Activated CD4-positive, alpha-beta T cell treated with anti-CD3 and anti-CD28 coated beads, Interleukin-10, Interleukin-2, amounts not matched to agents 100 ng/mL and 50 ng/mL, durations not matched to agents 16 hours and 8 hours (primary cell): ENCODE data around the gene CMTM3.
"Not testable (repeated sequence)": the region's sequence is repeated elsewhere in the genome, so short reads cannot be mapped to it uniquely, and the experiment has no call there.

ENCODE experiments used
- DNase-seq: peaks from one replicate; pipeline ENCODE4 v3.0.0-alpha.2; 2020

CMTM3 gene, protein sequence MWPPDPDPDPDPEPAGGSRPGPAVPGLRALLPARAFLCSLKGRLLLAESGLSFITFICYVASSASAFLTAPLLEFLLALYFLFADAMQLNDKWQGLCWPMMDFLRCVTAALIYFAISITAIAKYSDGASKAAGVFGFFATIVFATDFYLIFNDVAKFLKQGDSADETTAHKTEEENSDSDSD

DNA sequence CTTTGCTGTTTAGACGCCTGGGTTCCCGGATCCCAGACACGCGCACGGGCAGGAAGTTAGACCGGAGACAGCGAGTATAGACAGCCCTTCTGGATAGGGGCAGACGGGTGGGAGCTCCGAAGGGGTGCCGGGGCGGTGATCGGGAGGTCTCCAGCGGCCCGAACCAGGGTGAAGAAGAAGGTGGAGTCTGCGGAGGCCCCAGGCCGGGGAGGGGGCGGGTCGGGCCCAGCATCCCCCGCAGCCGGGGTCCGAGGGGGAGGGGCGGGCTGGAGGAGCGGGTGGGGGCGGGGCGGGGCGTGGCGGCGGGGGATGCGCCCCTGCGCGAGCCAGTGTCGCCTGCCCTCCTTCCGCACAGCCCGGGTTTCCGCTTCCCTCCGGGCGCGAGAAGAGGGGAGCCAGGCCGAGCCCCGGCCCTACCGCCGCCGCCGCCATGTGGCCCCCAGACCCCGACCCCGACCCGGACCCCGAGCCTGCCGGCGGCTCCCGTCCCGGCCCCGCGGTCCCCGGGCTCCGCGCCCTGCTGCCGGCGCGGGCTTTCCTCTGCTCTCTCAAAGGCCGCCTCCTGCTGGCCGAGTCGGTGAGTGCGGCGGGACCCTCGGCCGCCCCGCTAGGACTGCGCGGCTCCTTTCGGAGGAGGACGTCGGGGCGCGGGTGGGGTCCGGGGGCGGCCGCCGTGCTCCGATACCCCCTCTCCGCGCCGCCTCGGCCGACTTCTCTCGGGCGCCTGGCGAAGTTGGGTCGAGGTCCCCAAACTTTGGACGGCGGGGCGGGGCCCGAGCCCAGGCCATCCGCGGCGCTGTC lies at the start of gene CMTM3:
TSS of gene CMTM3 (plus strand) at position 329 of the 801 bp plus-strand sequence. CDS start at position 431, 102 bp downstream.
- peak; percentile 83 for DNase-seq

DNA sequence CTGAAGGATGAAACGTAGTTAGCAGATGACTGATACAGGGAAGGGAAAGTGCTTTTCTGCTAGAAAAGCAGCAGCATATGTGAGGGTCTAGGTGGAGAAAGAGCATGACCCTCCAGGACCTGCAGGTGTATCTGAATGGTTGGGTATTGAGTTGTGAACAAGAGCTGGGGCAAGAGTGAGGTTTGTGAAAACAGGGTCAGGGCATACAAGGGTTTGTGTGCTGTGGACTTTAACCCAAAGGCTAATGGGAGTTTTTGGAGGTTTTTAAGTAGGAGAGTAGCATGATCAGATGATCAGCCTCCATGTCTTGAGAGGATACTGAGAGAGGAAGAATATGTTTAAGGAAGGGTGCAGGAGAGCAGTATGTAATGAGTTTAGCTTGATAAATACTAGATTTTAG lies 44.4 kb upstream of the CMTM3 start:
- no peak for DNase-seq

DNA sequence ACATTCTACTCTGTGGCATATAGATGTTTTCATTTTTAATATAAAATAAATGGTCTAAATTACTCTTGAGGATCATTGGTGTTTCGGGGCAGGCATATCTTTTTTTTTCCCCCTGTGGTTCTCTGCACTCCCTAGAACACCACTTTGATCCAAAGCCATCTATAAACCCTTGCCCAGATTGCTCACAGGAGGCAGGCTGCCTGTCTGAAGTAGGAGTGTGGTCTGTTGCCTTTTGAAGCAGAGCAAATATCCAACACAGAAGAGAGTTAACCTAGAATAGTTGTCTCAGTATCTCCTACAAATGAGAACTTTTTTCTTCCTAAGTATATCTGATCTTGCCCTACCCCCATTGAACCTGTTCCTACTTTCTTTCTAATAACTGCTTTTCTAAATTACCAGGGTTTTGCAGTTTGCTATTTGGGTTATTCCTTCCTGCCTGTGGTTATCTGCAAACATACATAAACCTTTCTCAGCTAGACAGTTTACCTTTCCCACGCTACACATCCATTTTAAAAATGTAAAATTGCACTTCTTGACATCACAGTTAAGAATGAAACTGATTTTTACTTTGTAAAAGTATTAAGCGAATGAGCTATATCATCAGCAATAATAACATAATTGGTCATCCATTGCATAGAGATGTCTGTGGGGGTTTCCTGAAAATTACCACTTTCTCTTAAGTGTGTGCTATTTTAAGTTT lies 43.0 kb upstream of the CMTM3 start:
- no peak for DNase-seq

DNA sequence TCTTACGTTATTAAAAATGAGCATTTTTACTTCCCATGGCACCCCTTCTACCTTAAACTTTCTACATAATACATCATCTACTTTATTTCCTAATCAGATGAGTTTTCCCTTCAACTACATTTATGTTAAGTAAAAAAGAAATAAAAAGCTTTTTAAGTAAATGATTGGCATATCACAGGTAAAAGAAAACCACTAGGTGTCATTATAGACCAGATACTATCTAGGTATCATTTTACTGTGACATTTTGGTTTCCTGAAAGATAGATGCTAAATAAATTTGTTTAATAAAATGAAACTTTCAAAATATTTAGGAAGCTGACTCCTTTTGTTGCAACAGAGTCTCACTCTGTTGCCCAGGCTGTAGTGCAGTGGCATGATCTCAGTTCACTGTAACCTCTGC lies 42.1 kb upstream of the CMTM3 start:
- no peak for DNase-seq

DNA sequence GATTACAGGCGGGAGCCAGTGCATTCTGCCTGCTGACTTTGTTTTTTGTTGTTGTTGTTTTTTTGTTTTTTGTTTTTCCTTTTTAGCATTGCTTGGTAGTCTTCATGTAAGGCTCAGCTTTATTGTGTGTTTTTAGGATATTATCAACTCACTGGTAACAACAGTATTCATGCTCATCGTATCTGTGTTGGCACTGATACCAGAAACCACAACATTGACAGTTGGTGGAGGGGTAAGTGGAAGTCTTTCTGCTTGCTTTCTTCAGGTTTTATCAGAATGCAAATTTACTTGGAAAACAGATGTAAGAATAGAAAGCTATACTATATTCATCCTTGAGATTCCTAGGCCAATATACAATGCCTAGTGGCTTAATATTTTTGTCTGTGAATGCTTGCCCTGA lies 41.5 kb upstream of the CMTM3 start:
- DNase-seq: no peak

DNA sequence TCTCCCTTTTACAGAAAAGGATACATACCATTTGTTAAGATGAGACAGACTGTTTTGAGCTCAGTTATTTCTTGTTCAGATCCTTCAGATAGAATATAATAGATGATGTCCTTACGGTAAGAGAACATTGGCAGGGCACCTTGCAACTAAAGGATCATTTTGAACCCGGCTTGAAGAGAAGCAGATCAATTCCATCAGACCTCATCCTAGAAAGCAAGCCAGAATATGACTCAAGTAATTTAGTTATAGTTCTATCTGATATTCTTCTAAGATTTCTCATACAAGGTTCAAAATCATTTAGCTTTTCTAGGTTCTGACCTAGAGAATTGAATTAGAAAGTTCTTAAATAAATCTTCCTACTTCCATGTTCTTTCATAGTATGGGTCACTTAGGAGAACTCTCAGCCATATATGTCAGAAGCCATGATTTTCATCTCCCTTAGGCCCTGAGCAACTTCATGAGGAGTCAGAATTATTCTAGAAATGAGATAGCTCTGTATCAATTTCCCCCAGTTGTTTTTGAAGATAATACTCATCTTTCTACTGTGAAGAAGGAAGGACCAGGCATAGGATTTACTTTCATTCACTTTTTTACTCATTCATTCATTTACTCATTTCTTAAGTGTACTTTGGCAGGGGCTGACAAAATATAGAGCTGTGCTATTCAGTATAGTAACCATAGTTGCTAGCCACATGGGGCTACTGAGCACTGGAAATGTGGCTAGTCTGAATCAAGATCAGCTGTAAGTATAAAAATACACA lies 40.8 kb upstream of the CMTM3 start:
- DNase-seq: peak; percentile 89

DNA sequence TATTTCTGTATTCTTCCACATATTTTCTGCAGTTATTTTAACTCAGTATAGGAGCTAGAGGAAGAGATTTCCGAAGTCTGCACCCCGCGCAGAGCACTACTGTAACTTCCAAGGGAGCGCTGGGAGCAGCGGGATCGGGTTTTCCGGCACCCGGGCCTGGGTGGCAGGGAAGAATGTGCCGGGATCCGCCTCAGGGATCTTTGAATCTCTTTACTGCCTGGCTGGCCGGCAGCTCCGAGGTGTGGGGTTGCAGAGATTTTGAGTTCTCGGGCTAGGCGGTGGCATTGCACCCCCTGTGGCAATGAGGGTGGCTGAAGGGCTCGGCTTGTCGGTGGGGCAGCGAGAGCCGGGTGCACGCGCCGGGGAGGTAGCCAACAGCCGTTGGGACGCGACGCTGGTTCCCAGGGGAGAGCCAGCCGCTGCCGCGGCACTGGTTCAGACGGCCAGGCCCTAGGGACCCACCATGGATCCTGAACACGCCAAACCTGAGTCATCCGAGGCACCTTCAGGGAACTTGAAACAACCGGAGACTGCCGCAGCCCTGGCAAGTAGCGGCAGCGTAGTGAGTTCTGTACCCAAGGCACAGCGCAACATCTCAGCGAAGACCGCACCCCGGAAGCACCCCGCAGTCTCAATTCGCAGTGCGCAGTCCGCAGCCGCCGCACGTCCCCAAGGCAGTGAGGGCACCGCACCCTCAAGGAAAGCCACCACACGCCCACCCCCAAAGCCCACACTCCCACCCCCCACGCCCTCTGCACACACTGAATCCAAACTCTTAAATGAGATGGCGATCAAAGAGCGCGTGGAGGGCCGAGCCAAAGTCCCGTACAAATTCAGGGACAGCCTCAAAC lies 38.2 kb upstream of the CMTM3 start, which contains the start of gene CMTM1:
TSS of gene CMTM1 (plus strand) at position 389 of the 851 bp plus-strand sequence. CDS start at position 464, 75 bp downstream.
- DNase-seq: no peak

DNA sequence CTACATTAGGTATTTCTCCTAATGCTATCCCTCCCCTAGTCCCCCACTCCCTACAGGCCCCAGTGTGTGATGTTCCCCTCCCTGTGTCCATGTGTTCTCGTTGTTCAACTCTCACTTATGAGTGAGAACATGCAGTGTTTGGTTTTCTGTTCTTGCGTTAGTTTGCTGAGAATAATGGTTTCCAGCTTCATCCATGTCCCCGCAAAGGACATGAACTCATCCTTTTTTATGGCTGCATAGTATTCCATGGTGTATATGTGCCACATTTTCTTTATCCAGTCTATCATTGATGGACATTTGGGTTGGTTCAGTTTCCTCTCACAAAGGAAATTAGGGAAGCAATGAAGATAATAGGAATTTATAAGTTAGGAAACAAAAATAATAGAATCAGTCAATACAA lies 37.2 kb upstream of the CMTM3 start:
- DNase-seq: not testable (repeated sequence)

DNA sequence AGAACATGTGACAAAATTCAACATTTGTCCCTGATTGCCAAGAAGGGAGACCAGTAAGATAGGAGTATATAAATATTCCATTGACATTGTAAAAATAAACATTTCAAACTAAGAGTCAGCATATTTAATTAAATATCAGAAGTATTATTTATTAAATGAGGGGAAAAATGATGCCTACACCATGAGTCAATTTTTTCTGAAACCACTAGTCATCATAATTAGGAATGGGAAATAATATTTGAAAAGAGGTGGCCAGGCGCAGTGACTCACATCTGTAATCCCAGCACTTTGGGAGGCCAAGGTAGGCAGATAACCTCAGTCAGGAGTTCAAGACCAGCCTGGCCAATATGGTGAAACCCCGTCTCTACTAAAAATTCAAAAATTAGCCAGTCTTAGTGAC lies 36.1 kb upstream of the CMTM3 start:
- DNase-seq: no peak

DNA sequence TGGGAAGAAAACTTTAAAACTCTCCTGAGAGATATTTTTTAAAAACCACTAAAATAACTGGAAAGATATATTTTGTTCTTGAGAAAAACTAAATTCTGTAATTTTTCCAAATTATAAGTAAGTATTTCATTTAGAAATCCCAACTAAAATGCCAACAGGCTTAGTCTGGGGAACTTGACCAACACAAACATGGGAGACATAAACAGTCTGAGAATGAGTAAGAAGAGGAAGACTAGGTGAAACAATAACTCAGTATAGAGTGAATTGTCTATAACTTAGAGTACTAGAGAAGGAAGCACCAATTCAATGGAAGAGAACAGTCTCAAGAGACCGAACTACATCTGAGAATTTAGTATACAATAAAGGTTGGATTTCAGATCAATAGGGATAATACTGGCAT lies 35.4 kb upstream of the CMTM3 start:
- no peak for DNase-seq

DNA sequence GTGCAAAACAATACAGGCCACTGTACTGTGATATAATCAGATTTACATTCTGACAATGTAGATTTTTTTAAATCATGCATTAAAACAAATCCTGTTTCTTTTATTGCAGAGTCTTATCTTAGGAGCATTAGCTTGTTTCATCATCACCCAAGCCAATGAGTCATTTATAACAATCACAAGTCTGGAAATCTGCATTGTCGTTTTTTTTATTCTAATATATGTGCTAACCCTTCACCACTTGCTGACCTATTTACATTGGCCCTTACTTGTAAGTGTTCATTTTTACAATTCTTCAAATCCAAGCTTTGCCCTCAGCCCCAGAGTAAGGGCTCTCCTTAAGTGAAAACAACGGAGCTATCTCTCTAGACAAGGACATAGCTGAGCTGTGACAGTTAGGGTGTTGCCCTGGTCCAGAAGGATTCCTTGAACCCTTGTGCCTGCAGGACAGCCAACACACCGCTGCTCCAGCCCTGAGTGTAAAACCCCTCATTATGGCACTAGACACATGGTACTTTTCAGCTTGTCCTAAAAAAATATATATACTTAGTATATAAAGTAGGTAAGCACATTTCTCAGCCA lies 34.6 kb upstream of the CMTM3 start:
- DNase-seq: no peak

DNA sequence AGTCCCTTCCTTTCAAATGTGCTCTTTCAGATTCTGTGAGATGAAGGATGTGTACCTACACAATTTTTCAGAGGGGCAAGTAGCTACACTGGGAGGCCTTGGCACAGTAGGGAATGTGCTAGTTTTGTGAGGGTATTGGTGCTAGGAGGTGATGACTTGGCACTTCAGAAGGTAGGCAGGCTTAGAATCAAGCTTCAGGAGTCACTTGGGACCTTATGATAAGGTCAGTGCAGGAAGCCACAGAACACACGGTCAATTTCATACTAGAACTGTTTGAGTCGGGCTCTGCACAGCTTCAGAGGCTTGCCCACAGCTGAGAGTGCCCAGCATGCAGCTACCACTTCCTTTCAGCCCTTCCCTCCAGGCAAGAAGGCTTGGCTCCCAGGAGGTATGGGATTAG lies 32.1 kb upstream of the CMTM3 start:
- no peak for DNase-seq

DNA sequence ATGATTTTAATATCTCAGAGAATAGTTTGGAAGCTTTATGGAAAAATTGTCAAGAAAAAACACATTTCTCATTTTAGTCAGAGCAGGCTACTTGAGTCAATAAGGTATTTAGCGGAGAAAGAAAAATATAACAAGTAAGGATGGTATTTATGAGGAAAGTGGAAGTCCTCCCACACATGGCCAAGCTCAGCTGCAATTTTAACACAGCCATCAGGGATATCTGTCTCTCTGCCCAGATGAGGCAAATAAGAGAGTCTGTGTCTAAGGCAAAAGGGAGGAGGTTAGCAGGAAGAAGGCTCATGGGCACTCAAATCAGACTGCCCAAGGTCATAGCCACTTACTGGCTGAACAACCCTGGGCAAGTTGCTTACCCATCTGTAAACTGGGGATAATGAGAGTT lies 30.4 kb upstream of the CMTM3 start:
- no peak for DNase-seq

DNA sequence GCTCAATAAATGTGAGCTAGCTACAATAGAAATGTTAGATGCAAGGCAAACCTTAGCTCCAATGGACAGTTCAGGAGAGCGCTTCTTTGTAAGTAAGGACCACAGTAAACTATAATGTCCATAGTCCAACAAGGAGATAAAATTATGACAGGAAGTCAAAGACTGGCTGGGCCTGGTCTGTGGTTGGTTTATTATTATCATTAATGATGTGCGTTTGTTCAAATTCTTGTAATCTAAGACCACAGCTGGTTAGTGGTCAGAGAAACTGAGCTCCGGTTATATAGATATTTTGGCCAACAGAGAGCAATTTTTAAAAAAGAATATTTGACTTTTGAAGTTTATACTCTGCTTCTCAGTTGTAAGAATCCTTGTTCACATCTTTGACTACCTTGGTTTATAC lies 30.0 kb upstream of the CMTM3 start:
- no peak for DNase-seq

DNA sequence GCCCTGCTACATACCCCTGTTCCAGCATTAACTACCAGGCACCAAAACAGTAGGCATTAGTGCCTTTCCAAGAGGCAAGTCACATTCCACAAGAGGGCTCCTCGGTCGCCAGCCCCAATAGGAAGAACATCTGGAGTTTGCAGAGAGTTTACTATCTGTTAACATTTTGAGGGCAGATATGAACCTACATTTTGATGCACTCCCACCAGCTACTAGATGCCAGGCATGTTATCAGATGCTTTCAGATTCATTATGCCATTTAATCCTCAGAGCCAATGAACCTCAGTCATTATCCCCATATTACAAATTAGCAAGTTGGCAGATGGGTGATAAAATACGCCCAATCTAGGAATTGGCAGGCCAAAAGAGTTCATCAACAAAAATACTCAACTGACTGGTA lies 29.4 kb upstream of the CMTM3 start:
- DNase-seq: no peak

DNA sequence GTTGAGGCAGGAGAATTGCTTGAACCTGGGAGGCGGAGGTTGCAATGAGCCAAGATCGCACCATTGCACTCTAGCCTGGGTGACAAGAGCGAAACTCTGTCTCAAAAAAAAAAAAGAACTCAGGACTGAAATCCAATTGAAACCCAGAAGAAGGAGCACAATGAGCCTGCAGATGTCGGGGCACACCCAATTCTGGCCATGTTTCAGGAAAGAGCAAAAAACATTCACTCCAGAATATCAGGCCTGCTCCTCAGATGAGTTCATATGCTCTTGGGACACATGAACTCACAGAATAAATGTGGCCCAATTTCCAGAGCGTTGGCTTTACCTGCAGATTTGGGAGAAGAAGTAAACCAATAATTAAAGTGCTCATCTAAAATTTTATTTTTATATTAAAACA lies 28.2 kb upstream of the CMTM3 start:
- DNase-seq: no peak

DNA sequence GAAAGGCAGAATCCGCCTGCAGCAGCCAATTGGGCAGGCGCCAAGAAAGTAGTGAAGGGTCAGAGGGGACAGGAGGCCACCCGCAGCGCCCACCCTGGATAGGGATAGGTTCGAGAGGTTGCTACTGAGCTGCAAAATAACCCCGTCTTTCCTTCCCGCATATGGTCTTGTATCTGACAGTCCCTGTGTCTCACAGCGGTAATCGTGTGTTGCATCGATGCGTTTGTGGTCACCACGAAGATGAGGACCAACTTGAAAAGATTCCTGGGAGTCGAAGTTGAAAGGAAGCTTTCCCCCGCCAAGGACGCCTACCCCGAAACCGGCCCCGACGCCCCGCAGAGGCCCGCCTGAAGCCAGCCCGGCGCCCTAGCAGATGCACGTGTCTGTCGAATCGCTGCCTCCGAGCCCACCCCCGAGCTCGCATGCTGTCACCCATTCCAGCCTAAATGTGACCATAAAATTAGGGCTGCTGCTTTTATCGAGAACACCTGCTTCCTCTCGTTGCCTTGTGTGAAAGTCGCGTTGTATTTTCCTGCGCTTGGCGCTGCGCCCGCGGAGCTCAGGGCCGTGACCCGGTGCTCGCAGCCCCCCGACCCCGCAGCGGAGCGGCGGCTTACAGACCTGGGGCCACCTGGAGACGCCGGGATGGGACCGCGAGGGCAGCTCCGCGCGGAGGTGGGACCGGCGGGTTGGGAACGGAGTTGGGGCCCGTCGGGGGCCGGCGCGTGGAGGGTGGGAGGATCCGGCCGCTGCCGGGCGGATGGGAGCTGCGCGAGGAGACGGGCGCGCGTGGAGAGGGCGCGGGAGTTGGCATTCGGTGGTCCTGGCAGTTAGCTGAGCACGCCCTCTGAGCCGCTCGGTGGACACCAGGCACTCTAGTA lies 25.6 kb upstream of the CMTM3 start, which contains the start of gene CMTM2:
TSS of gene CMTM2 (plus strand) at position 813 of the 881 bp plus-strand sequence. CDS start 145 bp downstream, outside the sequence.
- DNase-seq: no peak

DNA sequence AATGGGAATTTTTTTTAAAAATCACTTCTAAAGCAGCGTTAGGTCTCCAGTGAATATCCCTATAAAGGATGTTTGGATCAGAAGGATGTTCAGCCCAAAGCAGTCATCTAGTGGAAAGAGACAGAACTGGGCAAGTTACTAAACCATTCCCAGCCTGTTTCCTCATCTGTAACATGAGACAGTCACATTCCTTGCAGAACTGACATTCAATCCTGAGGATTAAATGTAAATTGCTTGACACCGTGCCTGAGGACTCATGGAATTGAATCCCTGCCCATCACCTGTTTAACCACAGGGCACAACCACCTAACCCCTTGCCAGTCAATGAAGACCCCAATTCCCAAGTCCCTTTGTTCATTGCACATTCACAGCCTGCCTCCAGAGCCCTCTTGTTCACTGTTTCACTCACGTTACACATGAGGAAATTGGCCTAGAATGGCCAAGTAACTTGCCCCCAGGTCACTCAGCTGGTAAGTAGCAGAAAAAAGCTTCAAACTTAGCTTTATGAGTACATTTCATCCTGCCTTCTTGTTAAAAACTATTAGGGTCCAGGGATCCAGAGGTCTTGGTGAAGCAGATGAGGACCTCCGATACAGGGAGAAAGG lies 23.8 kb upstream of the CMTM3 start:
- DNase-seq: no peak

DNA sequence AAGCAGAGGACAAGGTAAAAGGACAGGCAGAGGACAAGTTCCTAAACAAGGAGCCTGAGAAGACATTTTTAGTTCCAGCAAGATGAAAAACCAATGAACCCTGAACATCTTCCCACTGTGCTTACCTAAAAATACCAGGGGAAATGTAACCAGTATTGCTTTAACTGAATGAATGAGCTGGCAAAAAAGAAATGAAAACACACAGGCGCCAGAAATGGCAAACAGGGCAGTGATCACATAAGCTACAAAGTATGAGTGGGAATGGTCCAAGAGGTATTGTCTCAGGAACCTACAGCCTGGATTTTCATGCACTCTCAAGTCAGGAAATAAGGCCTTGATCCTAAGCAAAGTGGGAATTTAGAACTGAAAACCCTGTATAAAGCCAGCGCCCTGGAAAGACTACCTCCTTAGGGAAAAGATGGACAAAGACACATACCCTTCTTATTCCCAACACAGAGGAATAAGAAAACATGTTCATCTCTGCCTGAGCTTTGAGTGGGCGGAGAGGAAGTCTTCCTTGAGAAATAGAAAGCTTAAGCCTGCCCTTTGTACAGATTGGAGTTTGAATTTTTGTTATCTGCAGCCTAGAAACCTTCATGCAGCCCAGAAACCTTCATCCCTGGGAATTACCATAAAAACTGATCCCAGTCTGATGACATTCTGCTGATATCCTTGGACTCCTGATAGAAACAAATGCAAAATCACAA lies 23.1 kb upstream of the CMTM3 start:
- DNase-seq: no peak
